HG03432 (cell line): ENCODE data around the gene CEP43.
A peak's percentile ranks its signal among the peaks of the same experiment; 100 is the strongest.

Experiments used
- ATAC-seq: cut with Tn5 transposase; IDR thresholded peaks from one replicate; pipeline ENCODE4 v1.9.1; 2021; ENCODE audit warnings: mild to moderate bottlenecking, moderate library complexity; ENCODE audit not compliant: unreplicated experiment

The CEP43 gene

GRCh38 chr6:166999145-166999883, at the start of gene CEP43:
Gene CEP43, plus strand, starts transcription at chr6:166999397. Its CDS starts 16 bp downstream, at chr6:166999413.
- peak; percentile 91 for ATAC-seq

- ATAC-seq, result no peak
These were observed 49.4 kb upstream of the CEP43 start for GRCh38 chr6:166949528-166950442.

- ATAC-seq, result peak; percentile 36
These were observed 48.8 kb upstream of the CEP43 start for GRCh38 chr6:166950443-166950821.

- peak; percentile 91 for ATAC-seq
These were observed 48.1 kb upstream of the CEP43 start for GRCh38 chr6:166950892-166951669.

- no peak for ATAC-seq
These were observed 47.5 kb upstream of the CEP43 start for GRCh38 chr6:166951670-166952060.

- no peak for ATAC-seq
These were observed 47.1 kb upstream of the CEP43 start for GRCh38 chr6:166952121-166952520.

GRCh38 chr6:166952567-166953486, 46.4 kb upstream of the CEP43 start:
- ATAC-seq, result no peak

- no peak for ATAC-seq
These were observed 45.0 kb upstream of the CEP43 start for GRCh38 chr6:166954118-166954713.

GRCh38 chr6:166955121-166955864, 43.9 kb upstream of the CEP43 start:
- ATAC-seq, result no peak

- peak; percentile 0 for ATAC-seq
These were observed 43.2 kb upstream of the CEP43 start for GRCh38 chr6:166955865-166956443.

- peak; percentile 73 for ATAC-seq
These were observed 42.6 kb upstream of the CEP43 start, which contains the start of gene RNASET2 for GRCh38 chr6:166956444-166957086. Gene RNASET2, minus strand, starts transcription at chr6:166956550. Its CDS starts 368 bp downstream, at chr6:166956182.

GRCh38 chr6:166957087-166957804, 42.0 kb upstream of the CEP43 start:
- peak; percentile 58 for ATAC-seq

GRCh38 chr6:166957805-166958076, 41.5 kb upstream of the CEP43 start:
- no peak for ATAC-seq

- ATAC-seq, result peak; percentile 22
These were observed 40.0 kb upstream of the CEP43 start for GRCh38 chr6:166958926-166959861.

GRCh38 chr6:166959911-166960608, 39.1 kb upstream of the CEP43 start:
- ATAC-seq, result no peak

- ATAC-seq, result no peak
These were observed 38.6 kb upstream of the CEP43 start for GRCh38 chr6:166960609-166960978.
